IMR-90 (cell line): ENCODE data around the gene ITPRIP. TPM values are rescaled to one million over a fixed set of nuclear protein-coding genes. Genes with fewer than 3 reads are reported as not detected.

ENCODE experiments used
- ATAC-seq: fragments of 200-7000 bp; cut with Tn5 transposase; 2 replicates; pipeline ENCODE4 v1.9.1; 2020; ENCODE audit warnings: low read depth, mild to moderate bottlenecking, moderate library complexity
- BruUV-seq: library from RNA; stranded (reverse); fragments of 400-500 nt; replicated peaks from 2 replicates; lab custom pipeline; 2021; lab: Mats Ljungman, UMichigan
- CTCF ChIA-PET: fragments of 300-600 bp; formaldehyde crosslinking; extraction: SDS; loops from one replicate; lab custom pipeline; 2021; ENCODE audit warnings: antibody characterized with exemption; lab: Yijun Ruan, JAX
- POLR2A ChIA-PET: fragments of 300-600 bp; sonication (Branson Sonifier 250); formaldehyde crosslinking; loops from one replicate; lab custom pipeline; 2022; ENCODE audit warnings: antibody characterized with exemption; ENCODE audit not compliant: unreplicated experiment; lab: Charles Lee
- DNase-seq: peaks from one replicate; pipeline ENCODE4 v3.0.0; 2013
- H2AFZ ChIP-seq: replicated peaks from 2 replicates; pipeline ENCODE3; 2013; ENCODE audit warnings: low read length, mild to moderate bottlenecking; ENCODE audit not compliant: poor library complexity
- H2AK5ac ChIP-seq: 2 replicates; pipeline ENCODE4 v1.6.1; 2013; ENCODE audit warnings: low read depth, low read length, inconsistent platforms
- H2AK9ac ChIP-seq: replicated peaks from 2 replicates; pipeline ENCODE3; 2013; ENCODE audit warnings: mild to moderate bottlenecking, low read depth, low read length, moderate library complexity; ENCODE audit not compliant: poor library complexity
- H2BK120ac ChIP-seq: 2 replicates; pipeline ENCODE4 v1.6.1; 2013; ENCODE audit warnings: low read depth, low read length, inconsistent platforms
- H2BK15ac ChIP-seq: 3 replicates; pipeline ENCODE4 v1.6.1; 2013; ENCODE audit warnings: low read depth, low read length, inconsistent platforms
- H2BK20ac ChIP-seq: 2 replicates; pipeline ENCODE4 v1.6.1; 2013; ENCODE audit warnings: low read depth, mild to moderate bottlenecking, inconsistent platforms, low read length, moderate library complexity
- H2BK5ac ChIP-seq: 2 replicates; pipeline ENCODE4 v1.6.1; 2013; ENCODE audit warnings: mild to moderate bottlenecking, low read depth, low read length, inconsistent platforms; ENCODE audit not compliant: poor library complexity, severe bottlenecking
- H3K14ac ChIP-seq: replicated peaks from 2 replicates; pipeline ENCODE4 v1.6.1; 2013; ENCODE audit warnings: low read depth, low read length, inconsistent platforms
- H3K18ac ChIP-seq: 2 replicates; pipeline ENCODE4 v1.6.1; 2013; ENCODE audit warnings: low read depth, low read length, control low read depth
- H3K23ac ChIP-seq: 2 replicates; pipeline ENCODE4 v1.6.1; 2013; ENCODE audit warnings: low read depth, low read length, inconsistent platforms
- H3K27ac ChIP-seq: 2 replicates; pipeline ENCODE4 v1.5.1; 2013; ENCODE audit warnings: mild to moderate bottlenecking, control low read depth, low read length; ENCODE audit not compliant: insufficient read depth
- H3K27me3 ChIP-seq: 2 replicates; pipeline ENCODE4 v1.6.1; 2013; ENCODE audit warnings: low read length; ENCODE audit not compliant: control insufficient read depth, insufficient read depth
- H3K36me3 ChIP-seq: 2 replicates; pipeline ENCODE4 v1.6.1; 2013; ENCODE audit warnings: low read length, mixed read lengths; ENCODE audit not compliant: control insufficient read depth, insufficient read depth
- H3K4ac ChIP-seq: 2 replicates; pipeline ENCODE4 v1.6.1; 2013; ENCODE audit warnings: low read depth, low read length, inconsistent platforms
- H3K4me1 ChIP-seq: 2 replicates; pipeline ENCODE4 v1.6.1; 2013; ENCODE audit warnings: low read length, mixed read lengths; ENCODE audit not compliant: control insufficient read depth, insufficient read depth
- H3K4me2 ChIP-seq: 2 replicates; pipeline ENCODE4 v1.6.1; 2013; ENCODE audit warnings: low read depth, mild to moderate bottlenecking, control low read depth, low read length, moderate library complexity
- H3K4me3 ChIP-seq: 2 replicates; pipeline ENCODE4 v1.5.1; 2013; ENCODE audit warnings: low read depth, mild to moderate bottlenecking, control low read depth, low read length, moderate library complexity; ENCODE audit not compliant: insufficient read depth
- H3K56ac ChIP-seq: 2 replicates; pipeline ENCODE4 v1.6.1; 2013; ENCODE audit warnings: low read length, inconsistent platforms; ENCODE audit not compliant: insufficient read depth; ENCODE audit errors: extremely low read depth
- H3K79me1 ChIP-seq, 2 experiments: 2 replicates each; pipeline ENCODE4 v1.6.1; 2013; ENCODE audit warnings: low read length in 2 of 2, inconsistent platforms in 1 of 2, low read depth in 1 of 2
- H3K9ac ChIP-seq: 2 replicates; pipeline ENCODE4 v1.6.1; 2013; ENCODE audit warnings: low read depth, low read length, control low read depth
- H3K9me1 ChIP-seq: 2 replicates; pipeline ENCODE4 v1.6.1; 2013; ENCODE audit warnings: low read length, inconsistent platforms; ENCODE audit not compliant: insufficient read depth
- H3K9me3 ChIP-seq: 2 replicates; pipeline ENCODE4 v1.6.1; 2013; ENCODE audit warnings: low read length; ENCODE audit not compliant: control insufficient read depth, insufficient read depth
- H4K20me1 ChIP-seq: 2 replicates; pipeline ENCODE4 v1.6.1; 2013; ENCODE audit warnings: low read length, inconsistent platforms; ENCODE audit not compliant: insufficient read depth
- H4K5ac ChIP-seq: 2 replicates; pipeline ENCODE4 v1.6.1; 2013; ENCODE audit warnings: mild to moderate bottlenecking, low read depth, low read length, control low read depth
- H4K8ac ChIP-seq, 2 experiments: 2 replicates each; pipeline ENCODE4 v1.6.1; 2013; ENCODE audit warnings: low read depth in 2 of 2, low read length in 2 of 2, control low read depth in 1 of 2, inconsistent platforms in 1 of 2
- H4K91ac ChIP-seq: 2 replicates; pipeline ENCODE4 v1.6.1; 2013; ENCODE audit warnings: low read depth, low read length, inconsistent platforms; ENCODE audit not compliant: insufficient read depth
- BHLHE40 ChIP-seq: fragments of 150-350 bp; IDR thresholded peaks from 2 replicates; pipeline ENCODE4 v1.6.1; 2016; ENCODE audit warnings: mild to moderate bottlenecking, low read depth, low read length
- CEBPB ChIP-seq: IDR thresholded peaks from 2 replicates; pipeline ENCODE4 v1.6.1; 2012; ENCODE audit warnings: low read depth, low read length, improper control_type of control experiment
- CHD1 ChIP-seq: IDR thresholded peaks from 2 replicates; pipeline ENCODE4 v1.6.1; 2012; ENCODE audit warnings: low read depth, low read length, improper control_type of control experiment
- FOS ChIP-seq: fragments of 150-350 bp; IDR thresholded peaks from 2 replicates; pipeline ENCODE4 v1.6.1; 2016; ENCODE audit warnings: low read depth, low read length
- MAFK ChIP-seq: IDR thresholded peaks from 2 replicates; pipeline ENCODE4 v1.6.1; 2012; ENCODE audit warnings: low read depth, low read length, improper control_type of control experiment
- MAZ ChIP-seq: IDR thresholded peaks from 2 replicates; pipeline ENCODE4 v1.6.1; 2012; ENCODE audit warnings: low read depth, mild to moderate bottlenecking, low read length, improper control_type of control experiment, moderate library complexity, borderline replicate concordance
- MXI1 ChIP-seq: IDR thresholded peaks from 2 replicates; pipeline ENCODE4 v1.6.1; 2012; ENCODE audit warnings: low read depth, mild to moderate bottlenecking, low read length, moderate library complexity, borderline replicate concordance
- NFE2L2 ChIP-seq: fragments of 150-350 bp; IDR thresholded peaks from 2 replicates; pipeline ENCODE4 v1.6.1; 2016; ENCODE audit warnings: low read depth, mild to moderate bottlenecking, low read length
- POLR2A ChIP-seq: IDR thresholded peaks from 2 replicates; pipeline ENCODE4 v1.6.1; 2012; ENCODE audit warnings: mild to moderate bottlenecking, low read depth, low read length
- RAD21 ChIP-seq: IDR thresholded peaks from 2 replicates; pipeline ENCODE4 v1.6.1; 2012; ENCODE audit warnings: low read length, improper control_type of control experiment
- RCOR1 ChIP-seq: IDR thresholded peaks from 2 replicates; pipeline ENCODE4 v1.6.1; 2012; ENCODE audit warnings: mild to moderate bottlenecking, low read length, improper control_type of control experiment; ENCODE audit not compliant: insufficient replicate concordance
- RFX5 ChIP-seq: IDR thresholded peaks from 2 replicates; pipeline ENCODE4 v1.8.0; 2012; ENCODE audit warnings: low read depth, mild to moderate bottlenecking, low read length, moderate library complexity
- SMC3 ChIP-seq: fragments of 150-350 bp; IDR thresholded peaks from 2 replicates; pipeline ENCODE4 v1.6.1; 2016; ENCODE audit warnings: low read depth, mild to moderate bottlenecking, antibody characterized with exemption, low read length, moderate library complexity
- WGBS, 2 experiments: methylation state at CpG; one replicate each; pipeline versions ENCODE4 v1.1.5 to v1.1.7; 2013; ENCODE audit warnings: missing lambda C conversion rate in 2 of 2; ENCODE audit not compliant: insufficient read length in 1 of 2; ENCODE audit errors: extremely low coverage in 2 of 2; 5-methylcytosine and 5-hydroxymethylcytosine counted together
- dilution Hi-C: fragments of 300-500 bp; cut with HindIII; formaldehyde crosslinking; loops from one replicate; pipeline ENCODE4 v1.14.3; 2018; ENCODE audit warnings: low sequenced_read_pairs; ENCODE audit not compliant: unreplicated experiment
- in situ Hi-C: fragments of 300-500 bp; cut with MboI; formaldehyde crosslinking; loops from 3 replicates; pipeline ENCODE4 v1.14.3; 2019; ENCODE audit warnings: low sequenced_read_pairs, inconsistent platforms, mixed read lengths
- intact Hi-C: fragments of 100-400 bp; cut with micrococcal nuclease; formaldehyde crosslinking; loops from 2 replicates; pipeline ENCODE4 v1.10.0; 2022
- polyA plus RNA-seq, 3 experiments: library from polyadenylated mRNA; depleted of rRNA; stranded (reverse); fragments of >200 nt; gene quantifications; 2 replicates each; pipeline ENCODE4 v1.2.3, GENCODE V29; 2012; ENCODE audit warnings: low replicate concordance in 1 of 3
- total RNA-seq: library from RNA; depleted of rRNA; stranded (reverse); fragments of >200 nt; gene quantifications from 2 replicates; pipeline ENCODE4 v1.2.3, GENCODE V29; 2012
- TF ChIP-seq, protein P1 (sequence below): fragments of 150-350 bp; IDR thresholded peaks from 2 replicates; pipeline ENCODE4 v1.6.1; 2016; ENCODE audit warnings: low read depth, mild to moderate bottlenecking, low read length, moderate library complexity, borderline replicate concordance
- TF ChIP-seq, protein P2 (sequence below): conservative IDR thresholded peaks from 2 replicates; pipeline ENCODE4 v1.5.1; 2012; ENCODE audit warnings: mild to moderate bottlenecking, low read depth, low read length, improper control_type of control experiment
- TF ChIP-seq, protein P3 (sequence below): fragments of 150-350 bp; IDR thresholded peaks from 2 replicates; pipeline ENCODE4 v1.6.1; 2017; ENCODE audit warnings: mild to moderate bottlenecking, antibody characterized with exemption, low read length, low read depth

ITPRIP gene
- total and polyA plus RNA-seq, 2 of the 4 experiments (the other 2 are of a cell fraction): 7.5 to 31.9 TPM

DNA sequence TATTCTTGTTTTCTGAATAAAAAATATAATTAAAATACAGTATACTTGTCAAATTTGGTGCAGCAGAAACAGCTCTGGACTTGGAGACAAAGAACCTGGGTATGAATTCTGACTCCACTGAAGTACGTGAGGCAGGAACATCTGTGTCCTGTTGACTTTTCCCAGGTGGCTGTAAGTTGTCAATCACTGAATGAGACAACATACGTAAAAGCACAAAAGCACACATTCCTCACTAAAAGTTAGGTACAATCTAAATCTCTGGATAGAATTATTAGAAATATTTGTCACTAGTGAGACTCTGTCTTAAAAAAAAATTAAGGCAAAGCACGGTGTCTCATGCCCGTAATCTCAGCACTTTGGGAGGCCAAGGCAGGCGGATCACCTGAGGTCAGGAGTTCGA lies 33.5 kb upstream of the ITPRIP start:
- no peak overlapping the region for H2AK9ac ChIP-seq
- intact Hi-C loops: no loop called here
- H3K14ac ChIP-seq: no peak overlapping the region
- H2BK20ac ChIP-seq: no peak overlapping the region
- no peak overlapping the region for H2BK15ac ChIP-seq
- no peaks in the 10 kb centered on the region for H3K27me3 ChIP-seq
- no peak overlapping the region for H2BK120ac ChIP-seq
- H3K27ac ChIP-seq: no peak overlapping the region
- H2AFZ ChIP-seq: no peak overlapping the region
- H3K79me1 ChIP-seq: no peaks in the 10 kb centered on the region
- H2AK5ac ChIP-seq: no peak overlapping the region
- H3K4me2 ChIP-seq: no peak overlapping the region
- no peak overlapping the region for H3K18ac ChIP-seq
- H3K4me3 ChIP-seq: no peak overlapping the region
- H4K20me1 ChIP-seq: no peaks in the 10 kb centered on the region
- no peak overlapping the region for H3K9ac ChIP-seq
- no CpG with 5 or more reads among the region's 6 CpGs for WGBS, 2 experiments
- H4K91ac ChIP-seq: no peak overlapping the region
- CTCF ChIA-PET: no interaction called here
- H3K56ac ChIP-seq: no peak overlapping the region
- in situ Hi-C loops: no loop called here
- dilution Hi-C loops: no loop called here
- no peaks in the 10 kb centered on the region for H3K36me3 ChIP-seq
- H2BK5ac ChIP-seq: no peak overlapping the region
- no peak overlapping the region for H4K8ac ChIP-seq
- no peak for ATAC-seq
- no peak overlapping the region for H3K23ac ChIP-seq
- H3K9me3 ChIP-seq: peaks cover 4% of the 10 kb centered on the region
- TF ChIP-seq, protein P1, sequence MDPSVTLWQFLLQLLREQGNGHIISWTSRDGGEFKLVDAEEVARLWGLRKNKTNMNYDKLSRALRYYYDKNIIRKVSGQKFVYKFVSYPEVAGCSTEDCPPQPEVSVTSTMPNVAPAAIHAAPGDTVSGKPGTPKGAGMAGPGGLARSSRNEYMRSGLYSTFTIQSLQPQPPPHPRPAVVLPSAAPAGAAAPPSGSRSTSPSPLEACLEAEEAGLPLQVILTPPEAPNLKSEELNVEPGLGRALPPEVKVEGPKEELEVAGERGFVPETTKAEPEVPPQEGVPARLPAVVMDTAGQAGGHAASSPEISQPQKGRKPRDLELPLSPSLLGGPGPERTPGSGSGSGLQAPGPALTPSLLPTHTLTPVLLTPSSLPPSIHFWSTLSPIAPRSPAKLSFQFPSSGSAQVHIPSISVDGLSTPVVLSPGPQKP: no peak
- no peak for TF ChIP-seq CEBPB
- no peak for TF ChIP-seq POLR2A
- TF ChIP-seq RFX5: no peak
- no peak for TF ChIP-seq SMC3
- TF ChIP-seq, protein P2, sequence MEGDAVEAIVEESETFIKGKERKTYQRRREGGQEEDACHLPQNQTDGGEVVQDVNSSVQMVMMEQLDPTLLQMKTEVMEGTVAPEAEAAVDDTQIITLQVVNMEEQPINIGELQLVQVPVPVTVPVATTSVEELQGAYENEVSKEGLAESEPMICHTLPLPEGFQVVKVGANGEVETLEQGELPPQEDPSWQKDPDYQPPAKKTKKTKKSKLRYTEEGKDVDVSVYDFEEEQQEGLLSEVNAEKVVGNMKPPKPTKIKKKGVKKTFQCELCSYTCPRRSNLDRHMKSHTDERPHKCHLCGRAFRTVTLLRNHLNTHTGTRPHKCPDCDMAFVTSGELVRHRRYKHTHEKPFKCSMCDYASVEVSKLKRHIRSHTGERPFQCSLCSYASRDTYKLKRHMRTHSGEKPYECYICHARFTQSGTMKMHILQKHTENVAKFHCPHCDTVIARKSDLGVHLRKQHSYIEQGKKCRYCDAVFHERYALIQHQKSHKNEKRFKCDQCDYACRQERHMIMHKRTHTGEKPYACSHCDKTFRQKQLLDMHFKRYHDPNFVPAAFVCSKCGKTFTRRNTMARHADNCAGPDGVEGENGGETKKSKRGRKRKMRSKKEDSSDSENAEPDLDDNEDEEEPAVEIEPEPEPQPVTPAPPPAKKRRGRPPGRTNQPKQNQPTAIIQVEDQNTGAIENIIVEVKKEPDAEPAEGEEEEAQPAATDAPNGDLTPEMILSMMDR: no peak
- TF ChIP-seq, protein P3, sequence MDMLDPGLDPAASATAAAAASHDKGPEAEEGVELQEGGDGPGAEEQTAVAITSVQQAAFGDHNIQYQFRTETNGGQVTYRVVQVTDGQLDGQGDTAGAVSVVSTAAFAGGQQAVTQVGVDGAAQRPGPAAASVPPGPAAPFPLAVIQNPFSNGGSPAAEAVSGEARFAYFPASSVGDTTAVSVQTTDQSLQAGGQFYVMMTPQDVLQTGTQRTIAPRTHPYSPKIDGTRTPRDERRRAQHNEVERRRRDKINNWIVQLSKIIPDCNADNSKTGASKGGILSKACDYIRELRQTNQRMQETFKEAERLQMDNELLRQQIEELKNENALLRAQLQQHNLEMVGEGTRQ: no peak
- no peak for TF ChIP-seq MAZ
- TF ChIP-seq MAFK: no peak
- TF ChIP-seq MXI1: no peak
- TF ChIP-seq RCOR1: no peak
- TF ChIP-seq RAD21: no peak
- no peak for TF ChIP-seq FOS
- TF ChIP-seq NFE2L2: no peak
- TF ChIP-seq CHD1: no peak
- TF ChIP-seq BHLHE40: no peak
- H3K4ac ChIP-seq: no peak overlapping the region
- H4K5ac ChIP-seq: no peak overlapping the region
- POLR2A ChIA-PET: no interaction called here
- no peaks in the 10 kb centered on the region for H3K4me1 ChIP-seq
- DNase-seq: no peak
- H3K9me1 ChIP-seq: no peaks in the 10 kb centered on the region
- BruUV-seq: no TSS peak
